ENCODE measurements around the gene TMEM132A.
"Not testable (repeated sequence)": the region's sequence is repeated elsewhere in the genome, so short reads cannot be mapped to it uniquely, and the experiment has no call there.

Gene TMEM132A

DNA sequence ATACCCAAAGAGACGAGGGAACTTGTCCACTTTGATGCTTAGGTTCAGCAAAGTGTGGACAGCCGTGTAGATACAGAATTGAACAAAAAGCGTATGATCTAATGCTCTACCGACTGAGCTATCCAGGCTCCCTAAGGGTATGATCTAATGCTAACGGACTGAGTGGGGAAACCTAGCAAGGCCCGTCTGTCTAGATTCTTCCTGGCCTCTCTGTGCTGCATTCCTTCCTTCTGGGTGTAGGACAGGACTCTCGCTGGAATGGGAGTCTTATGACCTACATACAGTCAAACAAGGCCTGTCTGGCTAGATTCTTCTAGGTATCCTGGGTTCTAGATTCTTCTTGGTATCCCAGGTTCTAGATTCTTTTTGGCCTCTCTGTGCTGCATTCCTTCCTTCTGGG is 36.1 kb downstream of the TMEM132A start:
- no peak overlapping the region for H2AFZ ChIP-seq (ENCODE audit: low read length, unreplicated experiment)
- no peak overlapping the region for H3K4me3 ChIP-seq (ENCODE audit: low read depth, low read length)
- no peaks in the 10 kb centered on the region for H3K36me3 ChIP-seq (ENCODE audit: insufficient read depth, low read length)
- H3K27me3 ChIP-seq (ENCODE audit: insufficient read depth, low read length): peaks cover 19% of the 10 kb centered on the region
- peaks cover 22% of the 10 kb centered on the region for H3K4me1 ChIP-seq (ENCODE audit: control insufficient read depth, insufficient read depth, low read length, unreplicated experiment)
- no peak overlapping the region for H3K27ac ChIP-seq (ENCODE audit: low read depth, low read length)
- H3K79me2 ChIP-seq (ENCODE audit: control insufficient read depth, insufficient read depth, low read length, unreplicated experiment): no peaks in the 10 kb centered on the region

DNA sequence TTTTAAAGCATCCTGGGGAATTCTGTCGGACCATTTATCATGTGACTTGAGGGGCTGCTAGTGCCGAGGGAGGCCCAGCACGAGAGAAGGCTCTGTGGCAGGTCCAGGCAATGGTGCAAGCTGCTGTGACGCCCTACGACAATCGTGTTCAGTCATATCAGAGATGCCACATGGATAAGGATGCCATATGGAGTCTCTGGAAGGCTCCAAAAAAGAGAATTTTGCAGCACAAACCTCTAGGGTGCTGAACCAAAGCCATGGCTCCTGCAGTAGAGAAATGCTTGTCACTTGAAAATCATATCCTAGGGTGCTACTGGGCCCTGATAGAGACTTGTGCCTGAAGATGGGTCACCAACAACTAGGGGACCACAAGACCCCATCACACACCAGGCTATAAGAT is 40.5 kb downstream of the TMEM132A start:
- no peaks in the 10 kb centered on the region for H3K79me2 ChIP-seq (ENCODE audit: control insufficient read depth, insufficient read depth, low read length, unreplicated experiment)
- H3K36me3 ChIP-seq (ENCODE audit: insufficient read depth, low read length): no peaks in the 10 kb centered on the region
- H3K4me1 ChIP-seq (ENCODE audit: control insufficient read depth, insufficient read depth, low read length, unreplicated experiment): no peaks in the 10 kb centered on the region
- H2AFZ ChIP-seq (ENCODE audit: low read length, unreplicated experiment): no peak overlapping the region
- no peak overlapping the region for H3K4me3 ChIP-seq (ENCODE audit: low read depth, low read length)
- no peak overlapping the region for H3K27ac ChIP-seq (ENCODE audit: low read depth, low read length)
- peaks cover 45% of the 10 kb centered on the region for H3K27me3 ChIP-seq (ENCODE audit: insufficient read depth, low read length)

DNA sequence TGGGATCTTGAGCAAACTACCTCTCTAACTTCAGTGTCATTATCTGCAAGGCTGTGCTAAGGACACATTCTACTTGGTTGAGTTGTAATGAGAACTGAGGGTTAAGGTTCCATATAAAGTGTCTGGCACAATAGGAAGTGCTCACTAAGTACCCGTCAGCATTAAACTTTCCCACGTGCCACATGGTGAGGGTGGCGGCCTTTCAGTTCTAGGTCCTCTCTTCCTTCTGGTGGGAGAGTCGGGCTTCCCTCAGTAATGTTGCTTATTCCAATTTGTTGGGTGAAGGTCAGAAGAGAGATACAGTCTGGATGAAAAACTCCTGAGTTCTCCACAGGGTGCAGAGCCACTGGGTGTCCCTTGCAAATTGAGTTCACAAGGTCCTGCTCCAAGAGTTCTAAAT is 42.6 kb downstream of the TMEM132A start:
- peaks cover 32% of the 10 kb centered on the region for H3K27me3 ChIP-seq (ENCODE audit: insufficient read depth, low read length)
- no peaks in the 10 kb centered on the region for H3K79me2 ChIP-seq (ENCODE audit: control insufficient read depth, insufficient read depth, low read length, unreplicated experiment)
- H3K4me1 ChIP-seq (ENCODE audit: control insufficient read depth, insufficient read depth, low read length, unreplicated experiment): no peaks in the 10 kb centered on the region
- no peak overlapping the region for H2AFZ ChIP-seq (ENCODE audit: low read length, unreplicated experiment)
- no peaks in the 10 kb centered on the region for H3K36me3 ChIP-seq (ENCODE audit: insufficient read depth, low read length)
- no peak overlapping the region for H3K27ac ChIP-seq (ENCODE audit: low read depth, low read length)
- no peak overlapping the region for H3K4me3 ChIP-seq (ENCODE audit: low read depth, low read length)

DNA sequence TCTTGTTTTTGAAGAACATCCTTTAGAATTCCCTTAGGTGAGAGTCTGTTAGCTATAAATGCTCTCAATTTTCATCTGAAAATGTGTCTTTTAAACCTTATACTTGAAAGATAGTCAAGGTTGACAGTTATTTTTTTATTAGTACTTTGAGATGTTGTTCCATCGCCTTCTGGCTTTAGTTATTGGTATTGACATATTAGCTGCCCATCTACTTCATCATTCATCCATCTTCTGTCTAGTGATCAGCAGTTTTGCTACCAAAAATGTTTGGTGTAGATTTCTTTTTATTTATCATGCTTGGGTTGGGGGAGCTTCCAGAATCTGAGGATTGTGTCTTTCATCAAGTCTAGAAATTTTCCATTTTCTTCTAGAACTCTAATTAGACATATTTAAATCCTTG is 44.0 kb downstream of the TMEM132A start:
- peaks cover 29% of the 10 kb centered on the region for H3K27me3 ChIP-seq (ENCODE audit: insufficient read depth, low read length)
- no peaks in the 10 kb centered on the region for H3K36me3 ChIP-seq (ENCODE audit: insufficient read depth, low read length)
- H3K79me2 ChIP-seq (ENCODE audit: control insufficient read depth, insufficient read depth, low read length, unreplicated experiment): no peaks in the 10 kb centered on the region
- no peak overlapping the region for H3K4me3 ChIP-seq (ENCODE audit: low read depth, low read length)
- H3K27ac ChIP-seq (ENCODE audit: low read depth, low read length): no peak overlapping the region
- H2AFZ ChIP-seq (ENCODE audit: low read length, unreplicated experiment): no peak overlapping the region
- H3K4me1 ChIP-seq (ENCODE audit: control insufficient read depth, insufficient read depth, low read length, unreplicated experiment): no peaks in the 10 kb centered on the region

DNA sequence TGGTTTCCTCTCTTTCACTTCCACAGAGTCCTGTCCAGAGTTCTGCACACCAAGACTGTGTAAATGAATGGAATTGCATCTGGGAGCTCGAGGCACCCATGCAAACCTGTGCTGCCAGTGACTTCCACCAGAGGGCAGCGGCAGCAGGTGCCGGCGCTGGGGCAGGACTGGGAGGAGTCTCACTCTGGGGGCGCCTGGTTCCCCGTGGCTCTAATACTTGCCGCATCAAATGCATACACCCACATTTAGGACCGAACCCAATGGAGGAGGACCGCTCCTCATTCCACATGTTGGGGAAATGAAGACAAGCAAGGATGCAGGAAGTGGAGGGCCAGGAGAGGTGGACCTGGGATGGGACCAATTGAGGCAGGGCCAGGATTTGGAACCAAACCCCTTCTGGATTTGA is 46.1 kb downstream of the TMEM132A start:
- H2AFZ ChIP-seq (ENCODE audit: low read length, unreplicated experiment): no peak overlapping the region
- H3K4me3 ChIP-seq (ENCODE audit: low read depth, low read length): no peak overlapping the region
- no peaks in the 10 kb centered on the region for H3K4me1 ChIP-seq (ENCODE audit: control insufficient read depth, insufficient read depth, low read length, unreplicated experiment)
- H3K36me3 ChIP-seq (ENCODE audit: insufficient read depth, low read length): no peaks in the 10 kb centered on the region
- H3K27ac ChIP-seq (ENCODE audit: low read depth, low read length): no peak overlapping the region
- H3K27me3 ChIP-seq (ENCODE audit: insufficient read depth, low read length): peaks cover 30% of the 10 kb centered on the region
- no peaks in the 10 kb centered on the region for H3K79me2 ChIP-seq (ENCODE audit: control insufficient read depth, insufficient read depth, low read length, unreplicated experiment)

DNA sequence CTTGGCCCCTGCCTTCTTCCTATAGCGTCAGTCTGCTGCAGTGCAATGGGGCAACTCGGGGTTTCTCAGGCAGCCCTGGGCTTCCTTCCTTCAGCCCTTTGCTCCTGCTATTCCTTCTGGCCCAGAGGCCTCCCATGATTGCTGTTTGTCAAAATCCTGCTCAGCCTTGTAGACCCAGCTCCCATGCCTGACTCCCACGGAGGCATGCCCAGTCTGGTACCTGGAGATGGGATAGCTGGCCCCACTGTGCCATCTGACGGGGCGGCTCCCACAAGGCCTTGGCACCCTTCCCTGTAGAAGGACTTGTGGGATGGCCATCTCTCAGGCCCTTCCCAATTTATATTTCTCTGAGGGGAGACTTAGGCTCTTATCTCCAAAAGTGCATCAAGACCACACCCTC is 46.6 kb downstream of the TMEM132A start:
- no peak overlapping the region for H3K27ac ChIP-seq (ENCODE audit: low read depth, low read length)
- no peak overlapping the region for H2AFZ ChIP-seq (ENCODE audit: low read length, unreplicated experiment)
- H3K27me3 ChIP-seq (ENCODE audit: insufficient read depth, low read length): peaks cover 25% of the 10 kb centered on the region

DNA sequence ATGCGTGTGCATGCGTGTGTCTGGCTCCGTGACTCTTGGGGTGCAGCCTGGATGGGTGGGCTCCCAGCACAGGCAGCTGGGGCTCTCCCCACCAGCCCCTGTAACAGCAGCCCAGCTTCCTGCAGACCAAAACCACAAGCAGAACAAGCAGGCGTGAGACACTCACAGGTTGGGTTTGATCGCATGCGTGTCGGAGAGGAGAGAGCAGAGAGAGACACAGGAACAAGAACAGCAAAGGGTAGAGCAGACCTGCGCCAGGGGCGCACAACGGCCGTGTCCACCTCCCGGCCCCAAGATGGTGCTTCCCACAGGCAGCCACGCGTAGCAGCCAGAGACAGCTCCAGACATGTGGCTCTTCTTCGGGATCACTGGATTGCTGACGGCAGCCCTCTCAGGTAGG is 47.3 kb downstream of the TMEM132A start, which contains the start of gene CD6:
Gene CD6 (plus strand): TSS at position 161 of the 400 bp plus-strand sequence. CDS start 186 bp downstream, at position 347.
- Histone ChIP-seq H2AFZ (ENCODE audit: low read length, unreplicated experiment) (no peak within 1 kb of the TSS), H3K36me3 (ENCODE audit: insufficient read depth, low read length) (no peaks in the 10 kb centered on the region), H3K27ac (ENCODE audit: low read depth, low read length) (no peak within 1 kb of the TSS), H3K27me3 (ENCODE audit: insufficient read depth, low read length) (peaks cover 20% of the 10 kb centered on the region), H3K4me3 (ENCODE audit: low read depth, low read length) (no peak within 1 kb of the TSS), H3K4me1 (ENCODE audit: control insufficient read depth, insufficient read depth, low read length, unreplicated experiment) (no peaks in the 10 kb centered on the region), H3K79me2 (ENCODE audit: control insufficient read depth, insufficient read depth, low read length, unreplicated experiment) (no peaks in the 10 kb centered on the region)

More for the DNA sequence above, 46.6 kb downstream of the TMEM132A start:
- no peaks in the 10 kb centered on the region for H3K79me2 ChIP-seq (ENCODE audit: control insufficient read depth, insufficient read depth, low read length, unreplicated experiment)
- no peak overlapping the region for H3K4me3 ChIP-seq (ENCODE audit: low read depth, low read length)
- H3K36me3 ChIP-seq (ENCODE audit: insufficient read depth, low read length): no peaks in the 10 kb centered on the region
- H3K4me1 ChIP-seq (ENCODE audit: control insufficient read depth, insufficient read depth, low read length, unreplicated experiment): no peaks in the 10 kb centered on the region

DNA sequence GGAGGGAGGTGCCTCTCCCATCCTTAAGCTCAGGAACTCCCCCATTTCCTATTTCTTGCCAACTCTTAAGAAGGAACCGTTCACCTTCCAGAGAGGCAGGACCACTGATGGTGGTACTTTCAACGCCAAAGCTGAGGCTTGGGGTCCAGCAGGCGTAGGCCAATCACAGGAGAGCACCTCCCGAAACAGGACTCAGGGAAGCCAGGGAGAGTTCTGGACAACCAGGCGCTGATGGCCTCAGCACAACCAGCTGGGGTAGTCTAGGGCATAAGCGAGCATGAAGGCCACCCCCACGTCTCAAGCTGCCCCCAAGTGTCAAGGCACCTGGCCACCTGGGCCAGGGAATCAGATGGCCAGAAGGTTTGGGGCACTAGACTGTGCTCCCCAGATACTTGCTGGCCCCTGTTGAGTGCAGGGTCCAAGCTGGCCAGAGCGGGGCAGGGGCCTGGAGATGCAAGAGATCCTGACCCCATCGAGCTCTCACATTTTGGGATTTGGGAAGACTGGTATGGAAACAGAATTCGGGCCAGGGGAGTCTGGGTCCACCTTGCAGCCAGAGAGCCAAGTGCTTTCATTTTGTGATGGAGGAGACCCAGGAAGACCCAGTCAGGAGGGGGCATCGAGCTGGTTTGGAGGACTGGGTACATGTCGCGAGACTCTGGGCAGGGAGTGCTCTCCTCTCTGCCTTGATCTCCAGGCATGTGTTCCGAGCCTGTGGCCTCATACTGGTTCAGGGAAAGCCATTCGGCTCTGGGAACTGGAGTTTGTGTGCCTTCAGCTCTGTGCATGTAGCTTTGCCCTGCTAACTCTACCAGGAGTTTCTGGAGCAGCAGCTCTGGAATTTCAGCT is 48.1 kb downstream of the TMEM132A start:
- no peak overlapping the region for H3K27ac ChIP-seq (ENCODE audit: low read depth, low read length)
- H3K27me3 ChIP-seq (ENCODE audit: insufficient read depth, low read length): peaks cover 11% of the 10 kb centered on the region; the same call in 1 of the 2 replicates
- H2AFZ ChIP-seq (ENCODE audit: low read length, unreplicated experiment): no peak overlapping the region
- H3K79me2 ChIP-seq (ENCODE audit: control insufficient read depth, insufficient read depth, low read length, unreplicated experiment): no peaks in the 10 kb centered on the region
- H3K4me1 ChIP-seq (ENCODE audit: control insufficient read depth, insufficient read depth, low read length, unreplicated experiment): no peaks in the 10 kb centered on the region
- H3K4me3 ChIP-seq (ENCODE audit: low read depth, low read length): no peak overlapping the region
- H3K36me3 ChIP-seq (ENCODE audit: insufficient read depth, low read length): no peaks in the 10 kb centered on the region

DNA sequence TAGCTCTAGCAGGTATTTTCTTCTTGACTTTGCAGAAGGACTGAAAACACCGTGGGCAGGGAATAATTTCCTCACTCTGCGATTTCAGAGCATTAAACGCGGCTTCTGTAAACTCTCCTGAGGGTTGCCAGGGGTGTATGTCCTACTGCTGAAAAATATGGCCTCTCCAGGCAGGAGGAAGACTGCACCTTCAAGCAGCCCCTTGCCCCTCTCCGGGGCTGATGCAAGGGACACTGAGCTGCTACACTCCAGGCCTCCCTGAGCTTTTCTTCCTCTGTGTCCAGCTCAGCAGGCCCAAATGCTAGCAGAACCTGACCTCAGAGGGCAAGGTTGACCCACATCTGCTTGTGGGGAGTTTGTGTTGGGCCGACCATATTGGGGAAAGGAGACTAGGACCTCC is 49.4 kb downstream of the TMEM132A start:
- Histone ChIP-seq H2AFZ (ENCODE audit: low read length, unreplicated experiment) (no peak overlapping the region), H3K4me1 (ENCODE audit: control insufficient read depth, insufficient read depth, low read length, unreplicated experiment) (no peaks in the 10 kb centered on the region), H3K27me3 (ENCODE audit: insufficient read depth, low read length) (peaks cover 4% of the 10 kb centered on the region; the same call in 1 of the 2 replicates), H3K36me3 (ENCODE audit: insufficient read depth, low read length) (no peaks in the 10 kb centered on the region), H3K4me3 (ENCODE audit: low read depth, low read length) (no peak overlapping the region), H3K27ac (ENCODE audit: low read depth, low read length) (no peak overlapping the region), H3K79me2 (ENCODE audit: control insufficient read depth, insufficient read depth, low read length, unreplicated experiment) (no peaks in the 10 kb centered on the region)

DNA sequence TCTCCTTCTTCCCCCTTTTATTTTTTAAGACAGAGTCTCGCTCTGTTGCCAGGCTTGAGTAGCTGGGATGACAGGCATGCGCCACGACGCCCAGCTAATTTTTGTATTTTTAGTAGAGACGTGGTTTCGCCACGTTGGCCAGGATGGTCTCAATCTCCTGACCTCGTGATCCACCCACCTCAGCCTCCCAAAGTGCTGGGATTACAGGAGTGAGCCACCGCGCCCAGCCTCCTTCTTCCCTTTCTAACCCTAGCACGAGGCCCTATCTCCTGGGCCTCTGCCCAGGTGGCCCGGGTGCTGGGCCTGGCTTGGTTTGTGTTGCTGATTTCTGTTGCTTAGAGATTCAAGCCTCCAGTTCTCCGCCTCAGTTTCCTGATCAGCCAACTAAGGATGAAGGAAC is 50.1 kb downstream of the TMEM132A start:
- H3K27me3 ChIP-seq (ENCODE audit: insufficient read depth, low read length); H3K79me2 ChIP-seq (ENCODE audit: control insufficient read depth, insufficient read depth, low read length, unreplicated experiment); H3K36me3 ChIP-seq (ENCODE audit: insufficient read depth, low read length); H3K27ac ChIP-seq (ENCODE audit: low read depth, low read length); H3K4me1 ChIP-seq (ENCODE audit: control insufficient read depth, insufficient read depth, low read length, unreplicated experiment); H2AFZ ChIP-seq (ENCODE audit: low read length, unreplicated experiment); H3K4me3 ChIP-seq (ENCODE audit: low read depth, low read length): not testable (repeated sequence)

DNA sequence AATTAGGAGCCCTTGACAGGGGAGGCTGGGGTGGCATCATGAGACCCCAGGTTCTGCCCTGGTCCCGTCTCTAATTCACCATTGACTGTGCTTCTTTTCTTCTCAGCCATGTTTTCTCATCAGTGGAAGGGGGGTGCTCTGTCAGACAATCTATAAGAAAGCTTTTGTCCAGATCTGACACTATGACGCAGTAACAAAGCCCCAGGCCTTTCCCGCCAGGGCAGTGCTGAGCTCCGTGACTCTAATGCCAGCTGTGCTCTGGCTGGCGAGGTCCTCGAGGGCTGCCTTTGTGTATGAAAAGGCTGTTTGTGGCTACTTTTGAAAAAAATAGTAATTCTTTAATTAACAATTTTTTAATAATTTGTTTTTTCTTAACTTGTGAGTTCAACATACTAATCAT is 50.5 kb downstream of the TMEM132A start:
- no peak overlapping the region for H3K27ac ChIP-seq (ENCODE audit: low read depth, low read length)
- no peak overlapping the region for H3K4me3 ChIP-seq (ENCODE audit: low read depth, low read length)
- no peak overlapping the region for H2AFZ ChIP-seq (ENCODE audit: low read length, unreplicated experiment)
- peaks cover 4% of the 10 kb centered on the region; the same call in 1 of the 2 replicates for H3K27me3 ChIP-seq (ENCODE audit: insufficient read depth, low read length)
- no peaks in the 10 kb centered on the region for H3K79me2 ChIP-seq (ENCODE audit: control insufficient read depth, insufficient read depth, low read length, unreplicated experiment)
- no peaks in the 10 kb centered on the region for H3K36me3 ChIP-seq (ENCODE audit: insufficient read depth, low read length)
- H3K4me1 ChIP-seq (ENCODE audit: control insufficient read depth, insufficient read depth, low read length, unreplicated experiment): no peaks in the 10 kb centered on the region

All from ACC112 (cell line).